Sigmoid colon (tissue), 7 donors: ENCODE results near the gene TBX15. TPM values are rescaled to one million over a fixed set of nuclear protein-coding genes. Genes with fewer than 3 reads are reported as not detected.

Source experiments
- DNase-seq: peaks from one replicate; pipeline ENCODE4 v3.0.0-alpha.2; 2019
- H3K27ac ChIP-seq, 4 donors: fragments of 200-600 bp; sonication (generic); one replicate each; pipeline ENCODE4 v1.5.1; 2016 to 2019; ENCODE audit warnings: mild to moderate bottlenecking in 1 of 4
- H3K27me3 ChIP-seq, 3 donors: fragments of 200-600 bp; sonication (generic); one replicate each; pipeline ENCODE4 v1.5.1; 2019; ENCODE audit warnings: mild to moderate bottlenecking in 1 of 3
- H3K36me3 ChIP-seq, 4 donors: fragments of 200-600 bp; sonication (generic); one replicate each; pipeline ENCODE4 v1.5.1; 2016 to 2019
- H3K4me1 ChIP-seq, 4 donors: fragments of 200-600 bp; sonication (generic); one replicate each; pipeline ENCODE4 v1.5.1; 2017 to 2019
- H3K4me3 ChIP-seq, 4 donors: fragments of 200-600 bp; sonication (generic); one replicate each; pipeline ENCODE4 v1.5.1; 2017 to 2019; ENCODE audit warnings: mild to moderate bottlenecking in 2 of 4, moderate library complexity in 1 of 4
- H3K9me3 ChIP-seq, 4 donors: fragments of 200-600 bp in 3 of 4; sonication (generic) in 3 of 4; one replicate each; pipeline versions ENCODE4 v1.5.1 to v1.6.1; 2013 to 2019
- EP300 ChIP-seq, 4 donors: sonication (generic); formaldehyde crosslinking; IDR thresholded peaks; one replicate each; pipeline ENCODE4 v1.6.1; 2017; ENCODE audit warnings: antibody characterized with exemption in 4 of 4
- POLR2A ChIP-seq, 2 donors: fragments of 450-650 bp; IDR thresholded peaks; one replicate each; pipeline ENCODE4 v1.6.1; 2016; ENCODE audit warnings: antibody characterized with exemption in 2 of 2, mild to moderate bottlenecking in 2 of 2, moderate library complexity in 2 of 2
- POLR2AphosphoS5 ChIP-seq, 4 donors: sonication (generic); formaldehyde crosslinking; IDR thresholded peaks; one replicate each; pipeline ENCODE4 v1.6.1; 2017; ENCODE audit warnings: antibody characterized with exemption in 4 of 4
- WGBS, 2 donors: extraction: QIAGEN DNeasy Blood & Tissue Kit; methylation state at CpG; one replicate each; pipeline ENCODE4 v1.1.7; 2013; 5-methylcytosine and 5-hydroxymethylcytosine counted together
- intact Hi-C: fragments of 100-400 bp; cut with DNase I; formaldehyde crosslinking; loops from one replicate; pipeline ENCODE4 v1.15.1; 2023
- polyA plus RNA-seq, 3 donors: library from polyadenylated mRNA; stranded (reverse); fragments of 200-250 nt; gene quantifications; one replicate each; pipeline ENCODE4 v1.2.3, GENCODE V29; 2013
- total RNA-seq, 4 donors: library from RNA; depleted of rRNA; stranded (reverse); fragments of >200 nt; gene quantifications; one replicate each; pipeline ENCODE4 v1.1.0, GENCODE V29; 2016
- TF ChIP-seq, protein P1 (sequence below), 4 experiments: fragments of 450-650 bp in 3 of 4; fragments of 200-600 bp in 1 of 4; IDR thresholded peaks; one replicate each; pipeline ENCODE4 v1.5.1; 2016 to 2019; ENCODE audit warnings: antibody characterized with exemption in 4 of 4, mild to moderate bottlenecking in 3 of 4, moderate library complexity in 2 of 4
- donor health status: healthy with polysubstance abuse.
- donor health status: Bipolar disorder and iron deficiency.
- donor health status: healthy.

TBX15 gene
- total and polyA plus RNA-seq, 7 donors: under 0.01 to 0.28 (median 0.03) TPM; not detected in 2

DNA sequence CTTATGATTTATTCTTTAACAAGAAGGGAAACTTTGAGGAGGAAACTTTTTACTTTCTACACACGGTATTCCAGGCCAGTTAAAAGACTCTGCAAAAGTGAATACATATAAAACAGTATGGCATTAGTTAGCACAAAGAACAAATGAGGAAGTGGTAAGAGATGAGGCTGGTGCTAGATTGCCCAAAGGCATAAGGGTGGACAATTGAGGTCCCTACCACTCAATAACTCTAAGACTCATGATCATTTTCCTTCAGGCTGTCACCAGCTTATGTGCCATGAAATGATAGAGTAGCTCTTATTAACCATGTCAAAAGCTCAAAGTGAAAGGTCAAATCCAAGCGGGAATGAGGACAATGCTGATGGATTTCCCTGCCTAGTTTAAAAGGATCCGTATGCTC is 124.5 kb downstream of the TBX15 start:
- no peak overlapping the region for H3K27ac ChIP-seq
- no peaks in the 10 kb centered on the region for H3K9me3 ChIP-seq
- 85 to 89% methylated on average over 3 of the region's 3 CpGs for WGBS, 2 donors
- intact Hi-C loops: no loop called here
- H3K27me3 ChIP-seq: no peaks in the 10 kb centered on the region
- no peaks in the 10 kb centered on the region for H3K4me1 ChIP-seq
- no peaks in the 10 kb centered on the region for H3K36me3 ChIP-seq
- no peak overlapping the region for H3K4me3 ChIP-seq
- DNase-seq: no peak
- no peak for TF ChIP-seq POLR2AphosphoS5 (IDR thresholded peaks at IDR 0.05)
- TF ChIP-seq, protein P1, sequence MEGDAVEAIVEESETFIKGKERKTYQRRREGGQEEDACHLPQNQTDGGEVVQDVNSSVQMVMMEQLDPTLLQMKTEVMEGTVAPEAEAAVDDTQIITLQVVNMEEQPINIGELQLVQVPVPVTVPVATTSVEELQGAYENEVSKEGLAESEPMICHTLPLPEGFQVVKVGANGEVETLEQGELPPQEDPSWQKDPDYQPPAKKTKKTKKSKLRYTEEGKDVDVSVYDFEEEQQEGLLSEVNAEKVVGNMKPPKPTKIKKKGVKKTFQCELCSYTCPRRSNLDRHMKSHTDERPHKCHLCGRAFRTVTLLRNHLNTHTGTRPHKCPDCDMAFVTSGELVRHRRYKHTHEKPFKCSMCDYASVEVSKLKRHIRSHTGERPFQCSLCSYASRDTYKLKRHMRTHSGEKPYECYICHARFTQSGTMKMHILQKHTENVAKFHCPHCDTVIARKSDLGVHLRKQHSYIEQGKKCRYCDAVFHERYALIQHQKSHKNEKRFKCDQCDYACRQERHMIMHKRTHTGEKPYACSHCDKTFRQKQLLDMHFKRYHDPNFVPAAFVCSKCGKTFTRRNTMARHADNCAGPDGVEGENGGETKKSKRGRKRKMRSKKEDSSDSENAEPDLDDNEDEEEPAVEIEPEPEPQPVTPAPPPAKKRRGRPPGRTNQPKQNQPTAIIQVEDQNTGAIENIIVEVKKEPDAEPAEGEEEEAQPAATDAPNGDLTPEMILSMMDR (IDR thresholded peaks at IDR 0.05): no peak
- no peak for TF ChIP-seq EP300 (IDR thresholded peaks at IDR 0.05)
- TF ChIP-seq POLR2A (IDR thresholded peaks at IDR 0.05): no peak

DNA sequence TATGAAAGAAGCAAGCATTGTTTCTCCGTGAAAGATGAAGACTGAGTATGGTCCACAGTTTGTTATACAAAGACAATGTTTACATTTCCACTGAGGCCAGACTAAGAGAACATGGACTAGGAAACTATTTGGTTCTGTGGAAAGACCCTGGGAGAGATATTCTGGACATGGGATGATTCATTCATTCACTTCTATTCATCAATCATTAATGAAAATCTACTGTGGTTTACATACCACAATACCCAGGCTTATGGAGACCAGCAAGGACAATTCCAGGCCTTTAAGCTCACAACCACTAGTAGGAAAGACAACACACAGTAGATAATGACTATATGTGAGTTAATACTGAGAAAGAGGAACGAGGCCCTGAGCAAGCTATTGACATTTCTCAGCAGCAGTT is 125.4 kb downstream of the TBX15 start:
- no peak overlapping the region for H3K27ac ChIP-seq
- no peaks in the 10 kb centered on the region for H3K9me3 ChIP-seq
- no peak for DNase-seq
- no peaks in the 10 kb centered on the region for H3K4me1 ChIP-seq
- H3K4me3 ChIP-seq: no peak overlapping the region
- no peak for TF ChIP-seq EP300 (IDR thresholded peaks at IDR 0.05)
- no peak for TF ChIP-seq POLR2AphosphoS5 (IDR thresholded peaks at IDR 0.05)
- no peak for TF ChIP-seq POLR2A (IDR thresholded peaks at IDR 0.05)
- TF ChIP-seq, protein P1 (IDR thresholded peaks at IDR 0.05): no peak
- no peaks in the 10 kb centered on the region for H3K27me3 ChIP-seq
- no peaks in the 10 kb centered on the region for H3K36me3 ChIP-seq
- intact Hi-C loops: no loop called here
- WGBS, 2 donors: 76 to 80% methylated on average over 2 of the region's 2 CpGs

DNA sequence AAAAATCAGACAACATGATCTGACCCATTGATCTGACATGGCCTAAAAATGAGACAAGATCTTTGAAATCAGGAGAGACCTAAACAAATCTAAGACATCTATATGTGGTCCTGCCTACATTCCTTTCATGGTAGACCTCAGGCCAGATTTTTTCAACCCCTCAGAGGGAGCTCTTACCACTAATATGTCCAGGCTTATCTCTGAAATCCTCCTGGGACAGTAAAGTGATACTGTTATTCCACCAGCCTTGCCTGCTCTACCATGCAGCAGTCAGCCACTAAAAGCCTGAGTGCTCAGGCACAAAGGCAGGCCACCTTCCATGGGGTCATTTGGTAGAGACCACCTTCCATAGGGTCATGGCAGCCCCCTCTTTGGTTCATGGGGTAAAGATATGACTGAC is 126.9 kb downstream of the TBX15 start:
- Histone ChIP-seq H3K4me1 (no peaks in the 10 kb centered on the region), H3K27ac (no peak overlapping the region), H3K9me3 (no peaks in the 10 kb centered on the region), H3K36me3 (no peaks in the 10 kb centered on the region), H3K27me3 (no peaks in the 10 kb centered on the region), H3K4me3 (no peak overlapping the region)
- no peak for TF ChIP-seq POLR2AphosphoS5 (IDR thresholded peaks at IDR 0.05)
- TF ChIP-seq, protein P1 (IDR thresholded peaks at IDR 0.05): no peak
- DNase-seq: no peak
- intact Hi-C loops: no loop called here

DNA sequence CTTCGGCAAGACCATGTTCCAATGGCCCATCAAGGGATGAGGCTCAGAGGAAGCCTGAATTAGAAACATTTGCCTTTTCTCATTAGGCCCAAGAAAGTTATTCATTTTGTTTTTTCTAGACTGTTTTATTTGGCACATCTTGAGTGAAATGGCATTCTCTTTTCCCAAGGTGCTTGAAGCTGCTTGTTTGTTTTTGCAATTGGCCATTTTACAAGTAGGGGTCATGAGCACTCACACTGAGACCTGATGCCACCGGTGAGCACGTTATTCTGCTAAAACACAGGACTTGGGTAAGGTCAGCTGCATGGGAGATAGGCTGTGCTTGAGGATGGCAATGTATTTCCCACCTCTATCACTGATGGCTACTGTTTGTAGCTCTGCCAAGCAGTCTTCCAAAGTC is 128.1 kb downstream of the TBX15 start:
- intact Hi-C loops: no loop called here
- Histone ChIP-seq H3K4me1 (no peaks in the 10 kb centered on the region), H3K9me3 (no peaks in the 10 kb centered on the region), H3K27ac (no peak overlapping the region), H3K27me3 (no peaks in the 10 kb centered on the region), H3K36me3 (no peaks in the 10 kb centered on the region), H3K4me3 (no peak overlapping the region)
- no peak for DNase-seq
- TF ChIP-seq POLR2AphosphoS5 (IDR thresholded peaks at IDR 0.05) (no peak), POLR2A (IDR thresholded peaks at IDR 0.05) (no peak), EP300 (IDR thresholded peaks at IDR 0.05) (no peak)
- TF ChIP-seq, protein P1 (IDR thresholded peaks at IDR 0.05): no peak
- 61 to 71% methylated on average over 3 of the region's 3 CpGs for WGBS, 2 donors

DNA sequence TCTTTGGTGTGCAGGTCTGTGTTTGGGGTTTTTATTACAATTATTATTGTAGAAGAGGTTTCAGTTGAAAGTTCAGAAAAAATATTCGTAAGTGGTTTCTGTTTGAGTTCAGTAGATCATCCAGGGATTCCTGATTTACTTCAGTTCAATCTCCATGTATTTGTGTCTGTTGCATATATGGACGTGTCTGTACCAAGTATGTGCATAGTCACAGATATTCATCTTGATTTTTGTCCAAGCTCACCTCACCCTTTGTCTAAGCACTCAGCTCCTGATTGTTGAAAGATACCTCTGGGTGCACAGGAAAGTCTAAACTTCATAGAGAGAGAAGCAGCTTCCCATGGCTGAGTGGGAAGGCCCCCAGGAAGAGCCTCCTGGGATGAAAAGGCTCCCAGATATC is 141.7 kb downstream of the TBX15 start:
- Histone ChIP-seq H3K36me3 (no peaks in the 10 kb centered on the region), H3K4me3 (no peak overlapping the region), H3K4me1 (no peaks in the 10 kb centered on the region), H3K9me3 (no peaks in the 10 kb centered on the region), H3K27ac (no peak overlapping the region), H3K27me3 (no peaks in the 10 kb centered on the region)
- DNase-seq: no peak
- TF ChIP-seq POLR2AphosphoS5 (IDR thresholded peaks at IDR 0.05) (no peak), POLR2A (IDR thresholded peaks at IDR 0.05) (no peak), EP300 (IDR thresholded peaks at IDR 0.05) (no peak)
- TF ChIP-seq, protein P1 (IDR thresholded peaks at IDR 0.05): no peak
- intact Hi-C loops: no loop called here
- 78% methylated on average over 2 of the region's 2 CpGs for WGBS, 2 donors
